SHP77 treated with DMSO at 0.1 percent for 48 hours (cell line): ENCODE measurements around the gene GPC1.

ENCODE experiments used
- DNase-seq: peaks from one replicate; lab custom pipeline; 2025; lab: John Stamatoyannopoulos, UW

Gene GPC1

DNA sequence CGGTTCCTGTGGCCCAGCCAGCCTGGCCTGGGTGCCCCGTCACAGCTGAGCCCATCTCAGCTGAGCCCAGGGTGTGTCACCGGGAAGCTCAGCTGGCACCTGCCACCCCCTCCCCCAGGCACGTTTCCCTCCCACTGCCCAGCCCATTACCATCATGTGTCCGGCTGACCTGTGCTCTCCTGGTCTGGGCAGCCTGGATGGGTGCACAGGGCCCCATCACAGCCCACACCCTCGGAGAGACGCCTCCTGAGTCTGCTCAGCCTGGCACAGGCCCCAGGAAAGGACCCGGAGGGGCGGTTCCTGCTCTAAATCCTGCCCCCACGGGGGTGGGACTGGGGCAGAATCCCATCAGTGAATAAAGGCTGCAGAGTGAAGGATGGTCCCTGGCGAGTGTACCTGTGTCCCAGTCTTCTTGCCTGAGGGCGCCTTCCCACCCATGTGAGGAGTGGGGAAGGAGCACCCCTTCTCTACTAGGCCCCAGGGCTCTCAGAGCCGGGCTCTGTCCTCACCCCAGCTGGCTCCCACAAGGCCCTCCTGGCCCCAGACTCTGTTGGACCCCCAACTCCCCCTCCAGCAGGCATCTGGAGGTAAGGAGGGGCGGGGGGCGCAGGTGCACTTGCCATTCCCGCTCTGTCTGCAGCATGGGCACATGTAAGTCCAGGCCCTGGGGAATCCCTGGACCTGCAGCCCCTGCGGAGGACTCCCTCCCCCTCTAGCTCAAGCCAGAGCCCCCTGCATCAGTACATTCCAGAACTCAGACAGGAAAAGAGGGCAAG is 21.2 kb downstream of the GPC1 start:
- DNase-seq, result no peak

GRCh38 chr2:240457223-240458043 is 22.0 kb downstream of the GPC1 start:
- no peak for DNase-seq

- no peak for DNase-seq
These were observed 22.8 kb downstream of the GPC1 start for GRCh38 chr2:240458044-240458899.

DNA sequence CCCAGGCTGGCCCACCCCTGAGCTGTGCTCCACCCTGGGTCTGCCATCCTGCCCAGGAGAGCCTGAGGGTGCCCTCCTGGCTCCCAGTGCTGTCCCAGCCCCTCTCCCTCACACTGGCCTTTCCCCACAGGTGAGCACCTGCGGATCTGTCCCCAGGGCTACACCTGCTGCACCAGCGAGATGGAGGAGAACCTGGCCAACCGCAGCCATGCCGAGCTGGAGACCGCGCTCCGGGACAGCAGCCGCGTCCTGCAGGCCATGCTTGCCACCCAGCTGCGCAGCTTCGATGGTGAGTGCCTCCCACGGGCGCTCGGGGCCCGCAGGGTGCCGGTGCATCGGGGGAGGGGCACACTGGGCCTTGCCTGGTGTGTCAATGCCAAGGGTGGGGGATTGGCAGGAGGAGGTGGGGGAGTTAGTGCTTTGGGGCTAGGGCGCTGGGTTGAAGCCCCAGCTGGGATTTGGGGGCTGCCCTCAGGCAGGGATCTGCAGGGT is 23.5 kb downstream of the GPC1 start:
- DNase-seq, result no peak

- DNase-seq, result no peak
These were observed 24.2 kb downstream of the GPC1 start for GRCh38 chr2:240459401-240460252.

- DNase-seq, result no peak
These were observed 24.8 kb downstream of the GPC1 start for GRCh38 chr2:240460253-240460711.

- no peak for DNase-seq
These were observed 25.4 kb downstream of the GPC1 start for GRCh38 chr2:240460781-240461431.

DNA sequence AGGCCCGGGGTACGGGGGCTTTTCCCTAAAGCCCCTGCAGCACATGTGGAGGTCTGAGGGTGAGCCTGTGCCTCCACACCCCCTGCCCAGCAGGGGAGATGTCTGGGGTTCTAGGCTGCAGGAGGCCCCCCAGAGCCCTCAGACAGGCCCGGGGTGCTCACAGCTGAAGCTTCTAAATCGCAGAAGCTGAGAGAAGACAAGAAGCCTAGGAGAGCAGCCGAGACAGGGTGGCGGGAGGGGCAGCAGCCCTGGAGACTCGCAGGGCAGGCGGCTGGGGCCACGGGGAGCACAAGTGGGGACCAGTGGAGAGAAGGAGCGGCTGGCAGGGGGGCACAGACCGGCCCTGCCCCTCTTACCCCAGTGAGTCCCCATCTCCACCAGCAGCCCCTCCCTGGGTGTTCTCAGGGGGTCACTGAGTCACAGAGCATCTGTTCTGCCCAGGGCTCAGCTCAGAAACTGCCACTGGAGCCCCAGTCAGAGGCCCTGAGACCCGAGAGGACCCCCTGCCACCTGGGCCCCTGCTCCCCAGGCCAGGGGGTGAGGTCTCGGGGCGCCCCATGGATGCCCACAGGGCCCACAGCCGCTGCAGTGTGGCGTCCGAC is 26.1 kb downstream of the GPC1 start:
- DNase-seq, result no peak

DNA sequence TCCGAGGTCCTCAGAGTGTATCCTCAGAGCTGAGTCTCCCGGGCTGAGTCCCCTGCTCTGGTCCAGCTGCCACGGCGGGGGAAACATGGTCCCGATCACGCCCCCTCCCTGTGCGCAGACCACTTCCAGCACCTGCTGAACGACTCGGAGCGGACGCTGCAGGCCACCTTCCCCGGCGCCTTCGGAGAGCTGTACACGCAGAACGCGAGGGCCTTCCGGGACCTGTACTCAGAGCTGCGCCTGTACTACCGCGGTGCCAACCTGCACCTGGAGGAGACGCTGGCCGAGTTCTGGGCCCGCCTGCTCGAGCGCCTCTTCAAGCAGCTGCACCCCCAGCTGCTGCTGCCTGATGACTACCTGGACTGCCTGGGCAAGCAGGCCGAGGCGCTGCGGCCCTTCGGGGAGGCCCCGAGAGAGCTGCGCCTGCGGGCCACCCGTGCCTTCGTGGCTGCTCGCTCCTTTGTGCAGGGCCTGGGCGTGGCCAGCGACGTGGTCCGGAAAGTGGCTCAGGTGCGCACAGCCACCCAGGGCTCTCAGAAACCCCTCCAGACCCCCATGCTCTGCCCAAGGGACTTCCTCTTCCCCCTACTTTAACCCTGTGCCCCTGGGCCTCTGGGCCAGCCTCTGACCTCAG is 26.7 kb downstream of the GPC1 start:
- DNase-seq, result no peak

DNA sequence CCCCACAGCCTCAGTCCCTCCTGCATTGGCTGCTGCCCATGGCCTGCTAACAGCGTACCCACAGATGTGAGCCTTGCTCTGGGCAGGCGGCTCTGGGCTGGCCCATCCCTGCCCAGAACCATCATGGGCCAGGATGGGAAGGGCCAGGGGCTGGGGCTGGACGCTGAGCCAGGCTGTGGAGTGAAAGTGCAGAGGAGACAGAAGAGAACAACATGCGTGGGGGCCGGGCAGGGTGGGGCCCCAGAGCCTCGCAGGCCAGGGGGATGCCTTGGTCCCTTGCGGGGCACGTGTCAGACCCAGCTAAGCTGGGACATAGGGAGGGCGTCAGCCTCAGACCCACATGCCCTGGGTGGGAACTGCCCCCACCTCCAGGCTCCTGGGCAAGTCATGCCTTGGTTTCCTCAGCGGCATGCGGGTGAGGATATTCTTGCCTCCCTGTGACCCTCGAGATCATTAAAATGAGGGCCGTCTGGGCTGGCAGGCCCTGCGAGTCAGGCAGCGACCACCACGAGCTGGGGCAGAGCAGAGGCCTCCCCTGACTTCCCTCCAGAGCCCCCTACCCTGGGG is 27.3 kb downstream of the GPC1 start:
- no peak for DNase-seq

DNA sequence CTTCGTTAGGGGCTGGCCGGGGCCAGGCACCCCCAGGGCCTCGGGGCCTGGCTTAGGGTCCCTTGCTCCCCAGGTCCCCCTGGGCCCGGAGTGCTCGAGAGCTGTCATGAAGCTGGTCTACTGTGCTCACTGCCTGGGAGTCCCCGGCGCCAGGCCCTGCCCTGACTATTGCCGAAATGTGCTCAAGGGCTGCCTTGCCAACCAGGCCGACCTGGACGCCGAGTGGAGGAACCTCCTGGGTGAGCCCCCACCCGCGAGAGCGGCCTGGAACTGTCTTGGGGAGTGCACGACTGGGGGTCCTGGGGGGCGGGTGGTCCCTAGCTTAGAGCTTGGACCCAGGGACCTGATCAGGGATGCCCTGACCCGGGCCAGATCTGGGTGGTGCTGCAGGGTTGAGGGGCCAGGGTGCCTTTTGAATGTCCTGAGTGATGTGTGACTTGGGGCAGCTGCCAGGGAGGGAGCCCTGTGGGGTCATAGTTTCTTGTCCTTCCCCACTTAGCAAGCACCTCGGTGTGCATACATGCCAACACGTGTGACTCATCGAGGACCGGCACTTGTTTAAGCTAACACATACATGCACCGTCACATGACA is 27.9 kb downstream of the GPC1 start:
- no peak for DNase-seq

- DNase-seq, result no peak
These were observed 28.5 kb downstream of the GPC1 start for GRCh38 chr2:240463866-240464481.

GRCh38 chr2:240464514-240465241 is 29.2 kb downstream of the GPC1 start:
- DNase-seq, result no peak

GRCh38 chr2:240465268-240465764 is 29.9 kb downstream of the GPC1 start:
- no peak for DNase-seq

DNA sequence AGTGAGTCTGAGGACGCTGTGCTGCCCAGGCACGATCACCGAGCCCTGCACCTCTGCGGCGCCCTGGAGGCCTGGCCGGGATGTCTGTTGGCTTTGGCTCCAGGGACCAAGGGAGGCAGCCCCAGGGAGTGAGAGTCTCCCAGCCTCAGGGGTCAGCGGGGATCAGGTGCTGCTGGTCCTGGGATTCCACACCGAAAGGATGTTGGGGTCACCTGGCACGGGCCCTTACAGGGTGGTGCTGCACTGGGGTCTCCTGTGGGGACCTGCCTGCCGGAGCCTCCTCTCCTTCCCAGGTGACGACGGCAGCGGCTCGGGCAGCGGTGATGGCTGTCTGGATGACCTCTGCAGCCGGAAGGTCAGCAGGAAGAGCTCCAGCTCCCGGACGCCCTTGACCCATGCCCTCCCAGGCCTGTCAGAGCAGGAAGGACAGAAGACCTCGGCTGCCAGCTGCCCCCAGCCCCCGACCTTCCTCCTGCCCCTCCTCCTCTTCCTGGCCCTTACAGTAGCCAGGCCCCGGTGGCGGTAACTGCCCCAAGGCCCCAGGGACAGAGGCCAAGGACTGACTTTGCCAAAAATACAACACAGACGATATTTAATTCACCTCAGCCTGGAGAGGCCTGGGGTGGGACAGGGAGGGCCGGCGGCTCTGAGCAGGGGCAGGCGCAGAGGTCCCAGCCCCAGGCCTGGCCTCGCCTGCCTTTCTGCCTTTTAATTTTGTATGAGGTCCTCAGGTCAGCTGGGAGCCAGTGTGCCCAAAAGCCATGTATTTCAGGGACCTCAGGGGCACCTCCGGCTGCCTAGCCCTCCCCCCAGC is 30.5 kb downstream of the GPC1 start:
- DNase-seq, result no peak

- no peak for DNase-seq
These were observed 31.2 kb downstream of the GPC1 start for GRCh38 chr2:240466579-240467148.
